ENCODE results near the gene PASD1.

GRCh38 chrX:151564035-151564434 is 560 bp downstream of the PASD1 start:
- TF ChIP-seq CTCF (conservative IDR thresholded peaks at IDR 0.05; ENCODE audit: low read depth, low read length) (no peak), EZH2 (IDR thresholded peaks at IDR 0.05; ENCODE audit: low read length, unreplicated experiment) (no peak), EZH2phosphoT487 (IDR thresholded peaks at IDR 0.05; ENCODE audit: borderline replicate concordance, low read length) (no peak)
